GM19324 (cell line): ENCODE measurements around the gene NRCAM.
"Not testable (repeated sequence)": the region's sequence is repeated elsewhere in the genome, so short reads cannot be mapped to it uniquely, and the experiment has no call there.

ENCODE experiments used
- ATAC-seq: cut with Tn5 transposase; IDR thresholded peaks from one replicate; pipeline ENCODE4 v1.9.1; 2021; ENCODE audit warnings: mild to moderate bottlenecking, moderate library complexity; ENCODE audit not compliant: unreplicated experiment, low FRiP score

Gene NRCAM

GRCh38 chr7:108360058-108360800, 96.0 kb downstream of the NRCAM start:
- ATAC-seq = no peak

GRCh38 chr7:108358553-108358952, 97.7 kb downstream of the NRCAM start:
- ATAC-seq = no peak

- ATAC-seq = no peak
Observed at GRCh38 chr7:108351729-108352131, 104.5 kb downstream of the NRCAM start.

GRCh38 chr7:108348913-108349312, 107.3 kb downstream of the NRCAM start:
- no peak for ATAC-seq

GRCh38 chr7:108347616-108348015, 108.6 kb downstream of the NRCAM start:
- no peak for ATAC-seq

- ATAC-seq = no peak
Observed at GRCh38 chr7:108345710-108346336, 110.4 kb downstream of the NRCAM start.

- ATAC-seq = no peak
Observed at GRCh38 chr7:108340856-108341411, 115.3 kb downstream of the NRCAM start.

GRCh38 chr7:108340406-108340805, 115.8 kb downstream of the NRCAM start:
- not testable (repeated sequence) for ATAC-seq

GRCh38 chr7:108335269-108335918, 120.8 kb downstream of the NRCAM start:
- no peak for ATAC-seq

GRCh38 chr7:108332937-108333336, 123.3 kb downstream of the NRCAM start:
- ATAC-seq = no peak

GRCh38 chr7:108331971-108332370, 124.3 kb downstream of the NRCAM start:
- no peak for ATAC-seq

GRCh38 chr7:108330227-108330626, 126.0 kb downstream of the NRCAM start:
- no peak for ATAC-seq

GRCh38 chr7:108329514-108329913, 126.7 kb downstream of the NRCAM start:
- no peak for ATAC-seq

- peak; percentile 75 for ATAC-seq
Observed at GRCh38 chr7:108328174-108328651, 128.0 kb downstream of the NRCAM start.

- no peak for ATAC-seq
Observed at GRCh38 chr7:108327353-108327752, 128.9 kb downstream of the NRCAM start.

GRCh38 chr7:108326938-108327337, 129.3 kb downstream of the NRCAM start:
- ATAC-seq = no peak

- no peak for ATAC-seq
Observed at GRCh38 chr7:108324053-108325038, 131.9 kb downstream of the NRCAM start.

- ATAC-seq = no peak
Observed at GRCh38 chr7:108322925-108323832, 133.1 kb downstream of the NRCAM start.

- no peak for ATAC-seq
Observed at GRCh38 chr7:108322046-108322445, 134.2 kb downstream of the NRCAM start.
